IPS-NIHi7 (cell line): ENCODE measurements around the gene DOC2A.

Source experiments
- DNase-seq: peaks from one replicate; pipeline ENCODE4 v3.0.0; 2012; ENCODE audit warnings: mixed read lengths; ENCODE audit errors: extremely low spot score

DOC2A gene

GRCh38 chr16:30005341-30006094, 5.3 kb downstream of the DOC2A start:
- peak; percentile 73 for DNase-seq

- DNase-seq = no peak
These were observed 6.0 kb downstream of the DOC2A start for GRCh38 chr16:30004811-30005242.

GRCh38 chr16:30004424-30004776, 6.4 kb downstream of the DOC2A start:
- DNase-seq = no peak

GRCh38 chr16:30003670-30004423, 7.0 kb downstream of the DOC2A start:
- no peak for DNase-seq

GRCh38 chr16:30002614-30003346, 8.0 kb downstream of the DOC2A start:
- DNase-seq = no peak

- peak; percentile 45 for DNase-seq
These were observed 9.8 kb downstream of the DOC2A start for GRCh38 chr16:30000735-30001631.

- no peak for DNase-seq
These were observed 11.2 kb downstream of the DOC2A start for GRCh38 chr16:29999605-30000004.

- no peak for DNase-seq
These were observed 14.0 kb downstream of the DOC2A start for GRCh38 chr16:29996766-29997250.

GRCh38 chr16:29995911-29996765, 14.7 kb downstream of the DOC2A start, which contains the start of gene INO80E:
Gene INO80E (plus strand): TSS chr16:29996241. CDS start chr16:29996311, 70 bp downstream.
- DNase-seq = peak; percentile 100

- DNase-seq = peak; percentile 89
These were observed 15.4 kb downstream of the DOC2A start, which contains the start of gene HIRIP3 for GRCh38 chr16:29995324-29995910. Gene HIRIP3 (minus strand): TSS chr16:29995617. CDS start chr16:29995605, 12 bp downstream.

GRCh38 chr16:29994600-29995323, 16.1 kb downstream of the DOC2A start:
- DNase-seq = peak; percentile 92

GRCh38 chr16:29993903-29994599, 16.8 kb downstream of the DOC2A start:
- no peak for DNase-seq

GRCh38 chr16:29993191-29993902, 17.5 kb downstream of the DOC2A start:
- DNase-seq = no peak

GRCh38 chr16:29992344-29992967, 18.4 kb downstream of the DOC2A start:
- no peak for DNase-seq

GRCh38 chr16:29991571-29991904, 19.3 kb downstream of the DOC2A start:
- no peak for DNase-seq

GRCh38 chr16:29990883-29991570, 19.8 kb downstream of the DOC2A start:
- DNase-seq = no peak

- no peak for DNase-seq
These were observed 20.8 kb downstream of the DOC2A start for GRCh38 chr16:29990034-29990433.
